ENCODE data around the gene PADI2. TPM values are rescaled to one million over a fixed set of nuclear protein-coding genes. Genes with fewer than 3 reads are reported as not detected.

The PADI2 gene
- total RNA-seq, 4 donors from 2014 or later, result 2.4 to 12.2 (median 6.3) TPM

DNA sequence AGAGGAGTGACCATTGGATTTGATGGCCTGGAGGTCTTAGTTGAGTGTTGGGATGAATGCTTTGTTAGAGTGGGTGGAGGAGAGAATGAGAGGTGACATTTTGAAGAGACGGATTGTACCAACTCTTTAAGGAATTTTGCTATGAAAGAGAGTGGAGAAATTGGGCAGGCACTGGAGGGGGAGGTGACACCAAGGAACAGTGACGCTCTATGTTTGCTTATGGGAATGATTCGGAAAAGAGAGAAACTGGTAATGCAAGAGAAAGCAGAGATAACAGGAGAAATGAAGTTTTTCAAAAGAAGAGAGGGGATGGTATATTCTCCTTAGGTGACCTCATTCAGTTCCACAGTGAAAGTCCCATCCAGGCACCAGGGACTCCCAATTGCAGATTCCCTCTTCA, 24.5 kb upstream of the PADI2 start:
- Histone ChIP-seq H3K36me3 (no peaks in the 10 kb centered on the region), H3K4me3 (no peak overlapping the region), H3K9me3 (no peaks in the 10 kb centered on the region), H3K27me3 (peaks cover 0 to 2% of the 10 kb centered on the region in 2 donors), H3K27ac (no peak overlapping the region), H3K4me1 (no peaks in the 10 kb centered on the region)
- DNase-seq (ENCODE audit: low spot score in 2 of 2), result no peak
- WGBS, 2 donors, result 83 to 85% methylated on average over 3 of the region's 3 CpGs
- TF ChIP-seq, protein P1, sequence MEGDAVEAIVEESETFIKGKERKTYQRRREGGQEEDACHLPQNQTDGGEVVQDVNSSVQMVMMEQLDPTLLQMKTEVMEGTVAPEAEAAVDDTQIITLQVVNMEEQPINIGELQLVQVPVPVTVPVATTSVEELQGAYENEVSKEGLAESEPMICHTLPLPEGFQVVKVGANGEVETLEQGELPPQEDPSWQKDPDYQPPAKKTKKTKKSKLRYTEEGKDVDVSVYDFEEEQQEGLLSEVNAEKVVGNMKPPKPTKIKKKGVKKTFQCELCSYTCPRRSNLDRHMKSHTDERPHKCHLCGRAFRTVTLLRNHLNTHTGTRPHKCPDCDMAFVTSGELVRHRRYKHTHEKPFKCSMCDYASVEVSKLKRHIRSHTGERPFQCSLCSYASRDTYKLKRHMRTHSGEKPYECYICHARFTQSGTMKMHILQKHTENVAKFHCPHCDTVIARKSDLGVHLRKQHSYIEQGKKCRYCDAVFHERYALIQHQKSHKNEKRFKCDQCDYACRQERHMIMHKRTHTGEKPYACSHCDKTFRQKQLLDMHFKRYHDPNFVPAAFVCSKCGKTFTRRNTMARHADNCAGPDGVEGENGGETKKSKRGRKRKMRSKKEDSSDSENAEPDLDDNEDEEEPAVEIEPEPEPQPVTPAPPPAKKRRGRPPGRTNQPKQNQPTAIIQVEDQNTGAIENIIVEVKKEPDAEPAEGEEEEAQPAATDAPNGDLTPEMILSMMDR (IDR thresholded peaks at IDR 0.05), result no peak
- TF ChIP-seq EP300 (IDR thresholded peaks at IDR 0.05), result no peak
- no peak for TF ChIP-seq POLR2A (IDR thresholded peaks at IDR 0.05)

DNA sequence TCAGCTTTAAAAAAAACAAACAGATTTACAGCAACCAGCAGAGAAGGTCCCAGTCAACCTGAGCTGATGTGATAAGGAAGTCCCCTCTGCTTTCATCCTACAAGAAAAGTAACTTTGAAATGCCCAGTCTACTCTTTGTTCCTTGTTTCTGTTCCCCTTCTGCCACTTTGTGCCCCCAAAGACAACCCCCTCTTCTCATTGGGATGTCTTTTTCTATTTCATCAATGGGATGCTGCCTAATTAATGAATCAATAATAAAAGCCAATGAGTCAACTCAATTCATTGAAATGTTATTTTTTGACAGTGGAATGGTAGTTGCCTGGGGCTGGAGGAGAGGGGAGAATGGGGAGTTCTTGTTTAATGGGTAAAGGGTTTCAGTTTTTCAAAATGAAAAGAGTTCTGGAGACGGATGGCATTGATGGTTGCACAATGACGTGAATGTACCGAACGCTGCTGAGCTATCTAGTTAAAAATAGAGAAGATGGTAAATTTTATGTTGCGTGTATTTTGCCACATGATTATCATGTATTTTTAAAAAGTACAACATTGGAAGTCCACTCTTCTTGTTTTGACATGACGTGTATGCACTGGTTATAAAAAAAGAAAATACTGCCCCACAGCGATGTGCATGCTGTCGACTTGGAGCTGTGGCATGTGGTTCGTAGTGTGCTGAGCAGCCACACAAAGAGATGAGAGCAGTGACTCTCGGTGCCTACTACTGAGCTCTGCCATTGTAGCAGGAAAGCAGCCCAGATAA, 22.4 kb upstream of the PADI2 start:
- Histone ChIP-seq H3K4me3 (no peak overlapping the region), H3K4me1 (no peaks in the 10 kb centered on the region), H3K27ac (peak overlapping the region in 1 of 4 donors; percentile 54), H3K27me3 (peaks cover 0 to 2% of the 10 kb centered on the region in 2 donors), H3K36me3 (no peaks in the 10 kb centered on the region), H3K9me3 (no peaks in the 10 kb centered on the region)
- no peak for TF ChIP-seq POLR2A (IDR thresholded peaks at IDR 0.05)
- peak; percentile 7 to 42 for TF ChIP-seq EP300 (IDR thresholded peaks at IDR 0.05)
- WGBS, 2 donors, result 38 to 44% methylated on average over 10 of the region's 10 CpGs
- DNase-seq (ENCODE audit: low spot score in 2 of 2), result no peak

- H3K27ac ChIP-seq, result no peak overlapping the region
Observed at GRCh38 chr1:17140279-17140678, 21.0 kb upstream of the PADI2 start.

GRCh38 chr1:17139637-17140036, 20.4 kb upstream of the PADI2 start:
- H3K4me1 ChIP-seq, result no peaks in the 10 kb centered on the region
- no peak for TF ChIP-seq POLR2A (IDR thresholded peaks at IDR 0.05)
- TF ChIP-seq, protein P1 (IDR thresholded peaks at IDR 0.05), result no peak
- H3K4me3 ChIP-seq, result no peak overlapping the region
- DNase-seq (ENCODE audit: low spot score in 2 of 2), result no peak
- H3K27me3 ChIP-seq, result peaks cover 0 to 9% of the 10 kb centered on the region in 2 donors
- H3K36me3 ChIP-seq, result no peaks in the 10 kb centered on the region
- H3K9me3 ChIP-seq, result no peaks in the 10 kb centered on the region
- no peak overlapping the region for H3K27ac ChIP-seq

More at GRCh38 chr1:17140279-17140678, 21.0 kb upstream of the PADI2 start:
- H3K9me3 ChIP-seq, result no peaks in the 10 kb centered on the region
- 38 to 50% methylated on average over 1 of the region's 1 CpG for WGBS, 2 donors
- no peaks in the 10 kb centered on the region for H3K4me1 ChIP-seq
- no peak overlapping the region for H3K4me3 ChIP-seq
- no peak for DNase-seq (ENCODE audit: low spot score in 2 of 2)
- H3K27me3 ChIP-seq, result peaks cover 0 to 9% of the 10 kb centered on the region in 2 donors
- no peaks in the 10 kb centered on the region for H3K36me3 ChIP-seq
- TF ChIP-seq POLR2A (IDR thresholded peaks at IDR 0.05) (no peak), EP300 (IDR thresholded peaks at IDR 0.05) (no peak)
- TF ChIP-seq, protein P1 (IDR thresholded peaks at IDR 0.05), result no peak

GRCh38 chr1:17137441-17137840, 18.2 kb upstream of the PADI2 start:
- WGBS, 2 donors, result 54 to 57% methylated on average over 6 of the region's 6 CpGs
- H3K27ac ChIP-seq, result no peak overlapping the region
- no peaks in the 10 kb centered on the region for H3K36me3 ChIP-seq
- TF ChIP-seq EP300 (IDR thresholded peaks at IDR 0.05), result no peak
- no peak for DNase-seq (ENCODE audit: low spot score in 2 of 2)
- no peaks in the 10 kb centered on the region for H3K4me1 ChIP-seq
- no peak overlapping the region for H3K4me3 ChIP-seq
- H3K9me3 ChIP-seq, result no peaks in the 10 kb centered on the region
- H3K27me3 ChIP-seq, result peaks cover 0 to 9% of the 10 kb centered on the region in 2 donors

GRCh38 chr1:17136936-17137335, 17.7 kb upstream of the PADI2 start:
- 71 to 83% methylated on average over 8 of the region's 8 CpGs for WGBS, 2 donors
- no peak overlapping the region for H3K27ac ChIP-seq
- H3K4me3 ChIP-seq, result no peak overlapping the region
- no peak for DNase-seq (ENCODE audit: low spot score in 2 of 2)
- H3K36me3 ChIP-seq, result no peaks in the 10 kb centered on the region
- H3K9me3 ChIP-seq, result no peaks in the 10 kb centered on the region
- no peaks in the 10 kb centered on the region for H3K4me1 ChIP-seq
- TF ChIP-seq POLR2A (IDR thresholded peaks at IDR 0.05), result no peak
- TF ChIP-seq, protein P1 (IDR thresholded peaks at IDR 0.05), result no peak
- TF ChIP-seq EP300 (IDR thresholded peaks at IDR 0.05), result no peak
- H3K27me3 ChIP-seq, result peaks cover 0 to 9% of the 10 kb centered on the region in 2 donors

Measured in tibial nerve (tissue), 4 donors.